Activated naive CD4-positive, alpha-beta T cell (primary cell): ENCODE data around the gene MXI1.

ENCODE experiments used
- DNase-seq, 4 experiments: peaks; one replicate each; lab custom pipeline; 2025; lab: John Stamatoyannopoulos, UW

MXI1 gene

GRCh38 chr10:110207011-110207804, at the start of gene MXI1:
Gene MXI1, plus strand, starts transcription at chr10:110207605. Its CDS starts 204 bp downstream, at chr10:110207809.
- DNase-seq: peak in 1 of 4 experiments; percentile 17

- no peak for DNase-seq
Observed at GRCh38 chr10:110158051-110159005, 49.1 kb upstream of the MXI1 start.

GRCh38 chr10:110160081-110160480, 47.3 kb upstream of the MXI1 start:
- no peak for DNase-seq

DNA sequence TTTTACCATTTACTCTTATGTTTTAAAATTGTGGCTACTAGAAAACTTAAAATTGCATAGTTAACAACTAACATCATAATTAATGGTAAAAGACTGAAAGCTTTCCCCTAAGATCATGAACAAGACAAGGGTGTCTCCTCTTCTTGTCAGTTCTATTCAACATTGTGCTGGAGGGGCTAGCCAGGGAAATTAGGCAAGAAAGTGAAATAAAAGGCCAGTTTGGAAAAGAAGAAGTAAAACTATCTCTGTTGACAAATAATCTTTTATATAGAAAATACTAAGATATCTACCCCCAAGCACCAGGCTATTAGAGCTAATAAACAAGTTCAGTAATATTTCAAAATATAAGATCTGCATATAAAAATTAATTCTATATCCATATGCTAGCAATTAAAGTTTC, 46.9 kb upstream of the MXI1 start:
- no peak for DNase-seq

GRCh38 chr10:110162741-110163145, 44.7 kb upstream of the MXI1 start:
- DNase-seq: no peak

GRCh38 chr10:110163192-110163773, 44.1 kb upstream of the MXI1 start:
- no peak for DNase-seq

- no peak for DNase-seq
Observed at GRCh38 chr10:110163841-110164240, 43.6 kb upstream of the MXI1 start.

GRCh38 chr10:110165239-110165638, 42.2 kb upstream of the MXI1 start:
- DNase-seq: no peak

- no peak for DNase-seq
Observed at GRCh38 chr10:110167149-110167548, 40.3 kb upstream of the MXI1 start.

GRCh38 chr10:110168601-110169481, 38.6 kb upstream of the MXI1 start:
- DNase-seq: no peak

- no peak for DNase-seq
Observed at GRCh38 chr10:110169586-110169985, 37.8 kb upstream of the MXI1 start.

DNA sequence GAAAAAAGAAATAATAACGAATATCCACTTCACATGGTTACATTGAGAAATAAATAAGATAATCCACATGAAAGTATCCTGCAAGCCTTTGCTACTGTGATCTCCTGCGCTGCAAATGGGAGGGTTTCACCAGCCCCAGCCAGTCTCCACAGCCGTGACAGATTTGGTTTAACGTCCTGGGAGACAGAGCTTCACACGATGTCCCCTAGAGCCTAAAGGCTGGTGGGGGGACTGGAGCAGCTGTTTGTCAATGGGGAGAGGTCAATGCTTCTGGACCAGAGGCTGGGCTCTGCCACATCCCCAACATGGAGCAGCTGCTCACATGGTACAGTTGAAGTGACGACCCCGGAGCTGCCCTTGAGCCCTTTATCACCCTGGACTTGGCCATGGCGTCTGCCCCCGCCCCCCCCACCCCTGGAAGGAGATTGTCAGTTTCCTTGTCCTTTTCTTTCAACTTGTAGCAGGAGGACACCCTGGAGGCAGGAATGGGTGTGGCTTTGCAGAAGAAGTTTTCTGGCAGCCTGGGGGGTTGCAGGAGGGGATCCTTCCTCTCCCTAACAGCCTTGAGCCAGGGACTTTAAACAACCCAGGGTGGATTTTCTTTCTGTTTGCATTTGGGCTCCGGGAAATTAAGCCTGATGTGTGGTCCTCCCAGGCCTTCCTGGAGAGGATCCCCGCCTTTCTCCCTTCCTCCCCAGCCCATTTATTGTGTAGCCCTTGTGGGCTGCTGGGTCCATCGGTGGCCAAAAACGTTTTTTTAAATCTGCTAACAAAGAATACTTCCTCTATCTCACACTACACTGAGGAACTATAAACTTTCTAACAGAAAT, 37.0 kb upstream of the MXI1 start:
- no peak for DNase-seq

GRCh38 chr10:110171032-110171431, 36.4 kb upstream of the MXI1 start:
- DNase-seq: no peak

DNA sequence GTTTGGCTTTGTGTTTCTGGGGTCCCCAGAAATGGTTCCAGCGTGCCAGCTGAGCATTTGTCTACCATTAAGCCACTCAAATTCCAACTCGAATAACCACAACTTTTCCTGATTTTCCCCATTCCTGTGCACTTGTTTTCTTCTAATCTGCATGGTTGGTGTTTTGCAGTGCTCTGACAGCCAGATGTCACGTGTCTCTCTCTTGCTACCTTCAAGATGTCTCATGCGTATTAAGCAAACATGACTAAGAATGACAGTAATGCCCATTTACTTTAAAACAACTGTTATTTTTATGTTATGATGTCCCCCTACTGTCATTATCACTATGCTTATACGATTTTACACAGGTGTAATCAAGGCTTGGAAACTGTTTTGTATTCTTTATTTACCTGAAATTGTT, 35.2 kb upstream of the MXI1 start:
- DNase-seq: no peak

DNA sequence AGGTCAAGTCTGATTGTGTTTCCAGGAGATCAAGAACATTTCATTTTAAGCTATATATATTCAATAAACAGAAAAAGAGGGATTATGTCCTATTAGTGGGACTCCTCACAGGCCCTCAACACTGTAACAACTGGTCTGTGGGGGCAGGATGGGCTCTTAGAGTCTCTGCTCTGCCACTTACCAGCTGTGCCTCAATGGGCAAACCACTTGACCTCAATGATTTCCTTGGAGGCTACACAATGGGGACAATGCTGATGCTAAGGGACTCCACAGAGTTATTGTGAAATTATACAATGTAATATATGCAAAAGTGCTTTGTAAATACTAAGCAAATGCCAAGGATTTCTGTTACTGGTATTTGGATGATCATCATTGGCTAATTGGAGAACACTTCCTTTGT, 33.2 kb upstream of the MXI1 start:
- DNase-seq: no peak

- DNase-seq: no peak
Observed at GRCh38 chr10:110174816-110175215, 32.6 kb upstream of the MXI1 start.

DNA sequence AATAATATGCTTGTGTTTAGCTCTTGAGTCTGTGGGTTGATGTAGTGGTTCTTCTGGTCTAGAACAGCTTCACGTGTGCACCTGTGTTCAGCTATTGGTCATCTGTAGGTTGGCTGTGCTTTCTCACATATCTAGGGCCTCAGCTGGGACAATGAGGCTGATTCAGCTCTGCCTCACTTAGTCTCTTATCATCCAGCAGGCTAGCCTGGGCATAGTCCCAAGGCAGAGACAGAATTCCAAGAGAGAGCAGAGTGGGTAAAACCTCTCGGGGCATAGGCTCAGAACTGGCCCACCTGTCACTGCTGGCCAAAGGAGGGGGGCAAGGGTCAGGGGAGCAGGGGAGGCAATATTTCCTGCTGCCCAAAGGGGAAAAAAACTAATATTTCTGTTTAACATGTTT, 32.0 kb upstream of the MXI1 start:
- DNase-seq: no peak

DNA sequence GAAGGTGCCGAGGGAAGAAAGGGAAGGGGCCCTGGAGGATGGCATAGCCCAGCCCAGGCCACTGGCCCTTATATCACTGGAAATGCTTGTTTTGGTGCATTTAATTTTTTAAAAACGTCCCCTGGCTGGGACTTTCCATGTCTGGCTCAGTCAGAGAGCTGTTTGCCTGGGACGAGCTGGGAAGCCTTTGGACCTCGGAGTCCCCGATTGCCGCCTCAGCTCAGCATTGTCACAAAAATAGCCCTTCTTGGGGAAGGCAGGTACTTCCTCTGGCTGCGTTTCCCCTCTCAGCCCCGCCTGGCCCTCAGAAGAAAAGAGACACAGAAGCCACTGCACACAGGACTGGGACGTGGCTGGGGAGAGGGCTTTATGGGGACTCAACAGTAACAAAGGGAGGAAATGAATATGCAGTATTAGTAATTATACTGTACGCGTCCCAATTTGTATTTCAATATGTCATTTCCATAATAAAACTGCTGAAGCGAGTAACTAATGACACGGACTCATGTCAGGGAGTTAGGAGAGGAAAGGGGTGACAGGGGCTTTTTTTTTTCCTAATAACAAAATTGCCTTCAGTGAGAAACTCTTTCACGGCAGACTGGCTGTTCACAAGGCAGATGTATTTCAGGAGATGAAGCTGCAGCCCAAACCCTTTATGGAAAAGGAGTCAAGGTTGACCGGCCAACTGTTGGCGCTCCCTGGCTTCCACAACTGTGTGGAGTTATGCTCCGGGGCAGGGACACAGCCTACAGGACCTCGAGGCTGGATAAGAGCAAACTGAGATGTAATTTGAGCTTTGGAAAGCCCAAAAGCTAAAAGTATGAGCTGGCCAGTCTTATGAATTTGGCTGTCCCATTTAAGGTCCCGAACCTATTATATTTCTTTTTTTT, 31.0 kb upstream of the MXI1 start:
- DNase-seq: no peak

DNA sequence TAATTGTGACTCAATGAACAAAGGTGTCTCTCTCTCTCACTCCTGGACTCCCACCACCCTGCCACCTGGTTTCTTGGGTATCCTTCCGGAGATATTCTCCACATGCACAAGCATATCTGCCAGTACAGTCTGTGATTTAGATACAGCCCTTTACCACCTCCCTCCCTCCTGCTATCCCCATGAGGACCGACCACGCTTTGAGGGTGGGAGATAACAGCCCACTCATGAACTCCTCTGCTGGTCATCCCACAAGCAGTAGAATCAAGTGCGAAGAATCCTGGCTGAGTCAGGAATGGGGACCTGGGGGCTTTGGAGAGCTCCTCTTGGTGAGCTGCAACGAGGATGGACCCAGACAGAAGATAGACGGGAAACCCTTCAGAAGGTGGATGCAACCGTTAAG, 28.2 kb upstream of the MXI1 start:
- no peak for DNase-seq

DNA sequence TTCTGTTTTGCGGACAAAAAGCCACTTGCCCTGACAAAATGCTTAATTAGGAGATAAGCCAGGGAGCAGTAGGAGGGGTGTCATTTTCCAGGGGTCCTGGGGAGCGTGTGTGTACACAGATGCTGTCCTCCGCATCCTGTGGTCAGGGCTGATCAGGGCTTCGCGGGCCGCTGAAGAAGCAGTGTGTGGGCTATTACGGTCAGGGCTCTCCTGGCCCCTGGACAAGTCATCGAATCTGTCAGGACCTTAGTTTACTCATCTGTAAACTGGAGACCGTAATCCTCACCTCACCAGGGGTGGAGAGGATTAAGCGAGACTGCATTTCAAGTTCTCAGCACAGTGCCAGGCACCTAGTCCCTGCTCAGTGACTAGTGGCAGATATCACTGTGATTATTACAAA, 26.0 kb upstream of the MXI1 start:
- DNase-seq: no peak
